ENCODE results near the gene GPER1. TPM values are rescaled to one million over a fixed set of nuclear protein-coding genes. Genes with fewer than 3 reads are reported as not detected.
"Not testable (repeated sequence)": the region's sequence is repeated elsewhere in the genome, so short reads cannot be mapped to it uniquely, and the experiment has no call there.

The GPER1 gene
- total RNA-seq, 2 donors from 2014 or later: 4.6 to 7.6 TPM

DNA sequence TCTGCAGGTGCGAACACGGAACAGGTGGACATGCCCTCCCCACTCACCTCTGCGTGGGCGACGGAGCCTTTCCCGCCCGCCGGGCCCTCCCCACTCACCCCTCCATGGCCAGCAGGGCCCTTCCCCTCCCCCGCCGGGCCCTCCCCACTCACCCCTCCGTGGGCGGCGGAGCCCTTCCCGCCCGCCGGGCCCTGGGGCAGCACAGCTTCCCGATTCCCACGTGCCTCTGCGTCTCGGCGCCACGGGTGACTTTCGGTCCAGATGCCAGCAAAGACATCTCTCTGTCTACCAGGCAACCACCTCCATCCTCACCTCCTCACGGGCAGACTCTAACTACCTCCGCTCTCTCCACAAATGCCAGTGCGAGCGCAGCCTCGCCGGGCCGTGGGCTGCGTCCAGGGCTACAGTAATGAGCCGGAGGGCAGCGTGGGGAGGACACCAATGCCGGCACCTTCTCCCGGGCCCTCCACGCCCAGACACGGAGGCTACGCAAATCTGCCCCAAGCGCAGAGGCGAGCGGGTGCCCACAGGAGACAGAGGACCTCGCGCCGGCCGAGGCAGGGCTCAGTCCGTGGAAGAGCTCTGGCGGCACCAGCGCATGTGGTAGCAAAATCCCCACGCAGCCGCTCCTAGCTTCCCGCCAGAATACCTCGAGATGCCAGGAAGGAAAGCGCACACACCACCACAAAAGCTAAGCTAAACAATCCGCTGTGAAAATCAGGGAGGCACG is 21.8 kb downstream of the GPER1 start:
- DNase-seq (no peak), ATAC-seq (no peak)
- intact Hi-C loops (cut with DNase I): no loop called here

GRCh38 chr7:1110358-1110757 is 22.4 kb downstream of the GPER1 start:
- DNase-seq: no peak
- no peak for ATAC-seq
- intact Hi-C loops (cut with DNase I): no loop called here

DNA sequence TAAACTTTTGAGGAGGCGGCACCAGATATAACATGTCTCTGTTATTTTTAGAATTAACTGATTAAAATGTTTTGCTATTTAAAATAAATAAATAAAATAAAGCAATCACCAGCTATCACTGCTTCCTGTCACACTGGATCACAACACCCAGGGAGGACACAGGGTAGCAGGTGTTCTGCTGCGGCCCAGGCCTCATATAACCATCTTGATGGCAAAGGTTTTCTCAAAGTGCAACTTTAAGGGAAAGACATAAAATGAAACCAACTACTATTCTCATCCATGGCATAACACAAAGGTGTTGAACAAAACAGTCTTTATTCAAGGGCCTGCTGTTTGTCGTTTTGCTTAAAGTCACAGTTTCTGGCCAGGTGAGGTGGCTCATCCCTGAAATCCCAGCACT is 23.2 kb downstream of the GPER1 start:
- intact Hi-C loops (cut with DNase I): no loop called here
- no peak for ATAC-seq
- DNase-seq: no peak

- intact Hi-C loops (cut with DNase I): no loop called here
- no peak for DNase-seq
- peak; percentile 62 to 63 for ATAC-seq
These were observed 24.2 kb downstream of the GPER1 start for GRCh38 chr7:1112109-1112508.

GRCh38 chr7:1112625-1113547 is 25.0 kb downstream of the GPER1 start:
- intact Hi-C loops (cut with DNase I): no loop called here
- no peak for ATAC-seq
- DNase-seq: no peak

DNA sequence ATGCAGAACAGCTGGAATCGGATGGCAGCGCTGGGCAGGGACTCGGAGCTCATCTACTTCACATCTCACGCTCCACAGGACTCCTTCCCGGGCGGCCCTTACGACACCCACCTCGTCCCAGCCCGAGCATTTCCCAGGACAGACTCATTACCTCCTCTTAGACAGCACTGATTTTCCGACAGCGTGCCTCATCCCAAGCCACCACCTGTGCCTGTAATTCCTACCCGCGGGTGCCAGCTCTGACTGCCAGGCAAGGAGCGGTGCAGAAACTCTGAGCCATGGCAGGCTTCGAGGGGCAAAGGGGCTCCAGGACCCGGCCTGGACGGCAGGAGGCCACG is 25.6 kb downstream of the GPER1 start:
- DNase-seq (no peak), ATAC-seq (no peak)
- intact Hi-C loops (cut with DNase I): no loop called here

GRCh38 chr7:1114088-1114487 is 26.2 kb downstream of the GPER1 start:
- intact Hi-C loops (cut with DNase I): no loop called here
- no peak for ATAC-seq
- peak; percentile 7 for DNase-seq

DNA sequence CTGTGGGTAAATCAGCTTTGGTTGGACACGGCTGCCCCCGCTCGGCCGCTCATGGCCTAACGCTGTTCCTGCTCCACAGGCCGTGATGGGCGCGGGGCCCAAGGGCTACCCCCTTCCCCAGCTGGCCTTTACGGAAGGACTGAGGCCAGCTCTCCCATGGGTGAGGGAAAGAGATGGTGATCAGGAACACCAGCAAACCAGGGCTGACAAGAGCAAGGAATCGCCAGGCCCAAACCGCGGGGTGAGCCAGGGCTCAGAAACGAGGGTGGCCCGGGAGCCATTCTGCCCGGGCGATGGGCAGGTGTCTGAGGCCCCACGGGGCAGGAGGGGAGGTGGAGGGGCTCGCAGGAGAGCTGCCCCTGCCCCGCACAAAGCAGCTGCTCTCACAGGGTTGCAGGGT is 26.6 kb downstream of the GPER1 start:
- peak; percentile 5 for DNase-seq
- no peak for ATAC-seq
- intact Hi-C loops (cut with DNase I): no loop called here

GRCh38 chr7:1115171-1116045 is 27.5 kb downstream of the GPER1 start:
- peak; percentile 7 for DNase-seq
- ATAC-seq; intact Hi-C loops (cut with DNase I): not testable (repeated sequence)

- ATAC-seq; DNase-seq; intact Hi-C loops (cut with DNase I): not testable (repeated sequence)
These were observed 28.6 kb downstream of the GPER1 start for GRCh38 chr7:1116383-1117008.

GRCh38 chr7:1117321-1117928 is 29.5 kb downstream of the GPER1 start:
- ATAC-seq (no peak), DNase-seq (peak; percentile 6)
- intact Hi-C loops (cut with DNase I): no loop called here

GRCh38 chr7:1119201-1119600 is 31.3 kb downstream of the GPER1 start:
- no peak for DNase-seq
- intact Hi-C loops (cut with DNase I): no loop called here

GRCh38 chr7:1120791-1121190 is 32.9 kb downstream of the GPER1 start:
- intact Hi-C loops (cut with DNase I): loop anchor here in 1 of 2 donors (5.0 kb wide), 1 partner anchor 33 kb away; the partner anchor contains the start of gene GPER1
- DNase-seq (no peak), ATAC-seq (no peak)

More at GRCh38 chr7:1119201-1119600, 31.3 kb downstream of the GPER1 start:
- no peak for ATAC-seq

DNA sequence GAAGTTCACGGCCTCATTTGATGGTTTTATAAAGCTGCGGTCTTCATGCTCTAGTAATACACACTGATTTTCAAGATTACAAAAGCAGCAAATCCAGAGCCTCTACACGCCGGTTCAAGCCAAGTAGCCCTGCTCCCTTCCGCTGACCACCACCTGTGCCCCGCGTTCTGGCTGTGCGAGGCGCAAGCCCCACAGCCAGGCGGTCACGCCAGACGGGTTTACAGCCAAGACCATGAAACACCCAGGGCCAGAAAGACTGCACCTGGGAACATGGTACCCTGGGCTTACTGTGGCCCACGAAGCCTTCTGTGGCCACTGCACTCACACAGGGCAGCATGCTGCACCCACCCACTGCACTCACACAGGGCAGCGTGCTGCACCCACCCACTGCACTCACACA is 33.6 kb downstream of the GPER1 start:
- no peak for DNase-seq
- no peak for ATAC-seq
- intact Hi-C loops (cut with DNase I): loop anchor here in 1 of 2 donors (5.0 kb wide), 1 partner anchor 34 kb away; the partner anchor contains the start of gene GPER1

DNA sequence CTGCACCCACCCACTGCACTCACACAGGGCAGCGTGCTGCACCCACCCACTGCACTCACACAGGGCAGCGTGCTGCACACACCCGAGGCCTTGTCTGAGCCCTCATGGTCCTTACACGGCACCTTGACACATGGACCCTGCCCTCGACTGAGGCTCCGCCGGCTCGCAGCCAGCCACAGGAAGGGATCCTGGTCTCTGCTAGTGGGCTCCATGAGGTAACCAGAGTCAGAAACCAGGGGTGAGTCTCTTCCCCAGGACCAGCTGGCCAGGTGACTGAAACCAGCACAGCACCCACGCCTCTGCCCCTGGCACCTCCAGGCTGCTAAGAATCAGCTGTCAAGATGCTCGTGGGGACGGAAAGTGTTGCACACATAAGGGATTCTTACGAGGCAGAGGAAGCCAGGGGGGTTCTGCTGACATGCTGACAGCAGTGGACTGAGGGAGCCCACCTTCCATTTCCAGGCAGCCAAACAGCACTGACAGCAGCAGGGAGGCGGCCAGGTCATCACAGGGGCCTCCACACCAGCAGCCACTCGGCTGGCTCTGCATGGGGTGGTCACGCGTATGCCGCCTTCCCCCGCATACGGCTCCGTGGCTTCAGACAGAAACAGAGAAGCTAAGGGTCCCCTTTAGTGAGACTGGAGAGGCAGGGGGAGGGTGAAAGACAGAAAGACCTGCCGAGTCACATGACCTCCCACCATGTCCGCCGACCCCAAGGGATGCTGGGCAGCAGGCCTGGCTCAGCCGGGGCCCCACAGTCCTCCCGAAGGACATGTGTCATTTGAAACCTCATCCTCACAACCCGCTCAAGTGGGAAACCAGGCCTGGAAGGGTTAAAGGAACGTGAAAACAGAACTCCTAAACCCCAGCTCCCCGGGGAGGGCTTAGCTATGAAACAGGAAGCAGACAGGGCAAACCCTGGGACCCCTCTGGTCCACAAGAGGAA is 34.2 kb downstream of the GPER1 start:
- intact Hi-C loops (cut with DNase I): loop anchor here in 1 of 2 donors (5.0 kb wide), 1 partner anchor 35 kb away; the partner anchor contains the start of gene GPER1
- ATAC-seq: no peak
- DNase-seq: no peak

- DNase-seq: peak; percentile 36
- ATAC-seq: peak; percentile 21 to 27
- intact Hi-C loops (cut with DNase I): loop anchor here in 1 of 2 donors (5.0 kb wide), 1 partner anchor 36 kb away; the partner anchor contains the start of gene GPER1
These were observed 35.1 kb downstream of the GPER1 start for GRCh38 chr7:1122832-1123501.
